SK-N-SH (cell line): Measurements from ENCODE around the gene TMIE. TPM values are rescaled to one million over a fixed set of nuclear protein-coding genes. Genes with fewer than 3 reads are reported as not detected.

Source experiments
- CTCF ChIA-PET: fragments of 300-600, 350-600 bp; formaldehyde crosslinking; extraction: SDS; loops from one replicate; lab custom pipeline; 2021; lab: Yijun Ruan, JAX
- POLR2A ChIA-PET: fragments of 350-600 bp; sonication (Branson Sonifier 250); formaldehyde crosslinking; extraction: SDS; loops from one replicate; lab custom pipeline; 2020; ENCODE audit warnings: antibody characterized with exemption, inconsistent platforms; lab: Yijun Ruan, JAX
- DNase-seq: peaks from one replicate; pipeline ENCODE4 v3.0.0; 2012
- H2AFZ ChIP-seq: fragments of 200-600 bp; sonication (generic); 2 replicates; pipeline ENCODE4 v1.8.1; 2016; ENCODE audit warnings: antibody characterized with exemption, mild to moderate bottlenecking, low read depth
- H3F3A ChIP-seq: fragments of 200-600 bp; sonication (generic); replicated peaks from 2 replicates; pipeline ENCODE3; 2016; ENCODE audit warnings: antibody characterized with exemption, mild to moderate bottlenecking; ENCODE audit not compliant: insufficient read depth
- H3K27ac ChIP-seq, 2 experiments: fragments of 200-500 bp in 1 of 2; fragments of 200-600 bp in 1 of 2; sonication (Bioruptor generic) in 1 of 2; sonication (generic), shearing (Covaris generic) in 1 of 2; 2 replicates each; pipeline versions ENCODE4 v1.5.1 to v1.6.1; 2014 to 2016; ENCODE audit warnings: low read depth in 2 of 2, inconsistent platforms in 1 of 2, low read length in 1 of 2, mild to moderate bottlenecking in 1 of 2, mixed read lengths in 1 of 2
- H3K27me3 ChIP-seq: fragments of 200-600 bp; sonication (generic), shearing (Covaris generic); 2 replicates; pipeline ENCODE4 v1.6.1; 2016; ENCODE audit warnings: mixed run types; ENCODE audit not compliant: insufficient read depth
- H3K36me3 ChIP-seq, 2 experiments: fragments of 200-500 bp in 1 of 2; fragments of 200-600 bp in 1 of 2; sonication (Bioruptor generic) in 1 of 2; sonication (generic) in 1 of 2; replicated peaks in 1 of 2; 2 replicates each; pipeline versions ENCODE3 to v1.5.1; 2014 to 2016; ENCODE audit warnings: low read length in 1 of 2, mild to moderate bottlenecking in 1 of 2; ENCODE audit not compliant: insufficient read depth in 2 of 2, control insufficient read depth in 1 of 2
- H3K4me1 ChIP-seq, 2 experiments: fragments of 200-500 bp in 1 of 2; fragments of 200-600 bp in 1 of 2; sonication (Bioruptor generic) in 1 of 2; sonication (generic), shearing (Covaris generic) in 1 of 2; 2 replicates each; pipeline versions ENCODE4 v1.5.1 to v1.6.1; 2014 to 2016; ENCODE audit warnings: low read depth in 1 of 2, low read length in 1 of 2, mixed run types in 1 of 2; ENCODE audit not compliant: insufficient read depth in 2 of 2, control insufficient read depth in 1 of 2
- H3K4me2 ChIP-seq: fragments of 200-600 bp; sonication (generic), shearing (Covaris generic); 2 replicates; pipeline ENCODE4 v1.6.1; 2017; ENCODE audit warnings: mixed run types
- H3K4me3 ChIP-seq, 2 experiments: fragments of 200-500 bp in 1 of 2; fragments of 200-600 bp in 1 of 2; sonication (Bioruptor generic) in 1 of 2; sonication (generic), shearing (Covaris generic) in 1 of 2; 2 replicates each; pipeline versions ENCODE4 v1.5.1 to v1.8.1; 2014 to 2016; ENCODE audit warnings: low read depth in 2 of 2, inconsistent platforms in 1 of 2, low read length in 1 of 2, mild to moderate bottlenecking in 1 of 2, mixed read lengths in 1 of 2, moderate library complexity in 1 of 2
- H3K79me2 ChIP-seq: fragments of 200-600 bp; sonication (generic); 2 replicates; pipeline ENCODE4 v1.8.1; 2017; ENCODE audit warnings: mild to moderate bottlenecking; ENCODE audit not compliant: insufficient read depth
- H3K9ac ChIP-seq: fragments of 200-600 bp; sonication (generic); 2 replicates; pipeline ENCODE4 v1.6.1; 2017; ENCODE audit warnings: mixed run types
- H3K9me2 ChIP-seq: fragments of 200-600 bp; sonication (generic); 2 replicates; pipeline ENCODE4 v1.6.1; 2017; ENCODE audit warnings: mixed run types
- H3K9me3 ChIP-seq: fragments of 200-600 bp; sonication (generic); 2 replicates; pipeline ENCODE4 v1.6.1; 2017; ENCODE audit warnings: mixed run types, mild to moderate bottlenecking, moderate library complexity
- H4K20me1 ChIP-seq: fragments of 200-600 bp; sonication (generic); 2 replicates; pipeline ENCODE4 v1.6.1; 2017; ENCODE audit warnings: mild to moderate bottlenecking, mixed run types; ENCODE audit not compliant: insufficient read depth
- CHD2 ChIP-seq: fragments of 150-350 bp; IDR thresholded peaks from 2 replicates; pipeline ENCODE4 v1.6.1; 2018; ENCODE audit warnings: low read length; ENCODE audit not compliant: partially characterized antibody
- CTCF ChIP-seq: fragments of 200-600 bp; sonication (generic); IDR thresholded peaks from 2 replicates; pipeline ENCODE4 v1.6.1; 2017; ENCODE audit warnings: antibody characterized with exemption, mild to moderate bottlenecking, moderate library complexity
- FOXJ3 ChIP-seq: sonication (generic); formaldehyde crosslinking; IDR thresholded peaks from 2 replicates; pipeline ENCODE4 v1.5.1; 2020; ENCODE audit warnings: mild to moderate bottlenecking, missing genetic modification reagents
- FOXM1 ChIP-seq: IDR thresholded peaks from 2 replicates; pipeline ENCODE4 v1.4.0; 2012; ENCODE audit warnings: low read depth, mild to moderate bottlenecking
- IRF3 ChIP-seq: fragments of 150-350 bp; IDR thresholded peaks from 2 replicates; pipeline ENCODE4 v1.6.1; 2016; ENCODE audit warnings: mild to moderate bottlenecking, low read depth, low read length
- MAX ChIP-seq: IDR thresholded peaks from 2 replicates; pipeline ENCODE4 v1.4.0; 2012; ENCODE audit warnings: low read depth
- MEF2A ChIP-seq: IDR thresholded peaks from 2 replicates; pipeline ENCODE4 v1.4.0; 2012; ENCODE audit warnings: low read depth, borderline replicate concordance
- MXI1 ChIP-seq: IDR thresholded peaks from 2 replicates; pipeline ENCODE4 v1.6.1; 2012; ENCODE audit warnings: mild to moderate bottlenecking, low read depth, low read length, improper control_type of control experiment
- NRF1 ChIP-seq: IDR thresholded peaks from 2 replicates; pipeline ENCODE4 v1.6.1; 2012; ENCODE audit warnings: low read depth, mild to moderate bottlenecking, low read length
- PBX3 ChIP-seq: IDR thresholded peaks from 2 replicates; pipeline ENCODE4; 2012
- RFX5 ChIP-seq: IDR thresholded peaks from 2 replicates; pipeline ENCODE4 v1.6.1; 2012; ENCODE audit warnings: mild to moderate bottlenecking, improper control_type of control experiment, low read length
- RXRA ChIP-seq: IDR thresholded peaks from 2 replicates; pipeline ENCODE4 v1.4.0; 2012; ENCODE audit warnings: low read depth, mild to moderate bottlenecking, borderline replicate concordance
- SMC3 ChIP-seq: IDR thresholded peaks from 2 replicates; pipeline ENCODE4 v1.6.1; 2012; ENCODE audit warnings: low read depth, low read length, improper control_type of control experiment
- TAF1 ChIP-seq: IDR thresholded peaks from 2 replicates; pipeline ENCODE4 v1.6.1; 2012; ENCODE audit warnings: low read depth, mild to moderate bottlenecking, low read length, moderate library complexity, borderline replicate concordance
- TCF12 ChIP-seq: IDR thresholded peaks from 2 replicates; pipeline ENCODE4 v1.4.0; 2012
- TEAD4 ChIP-seq: IDR thresholded peaks from 2 replicates; pipeline ENCODE4 v1.4.0; 2012; ENCODE audit warnings: mild to moderate bottlenecking, borderline replicate concordance; ENCODE audit not compliant: insufficient read depth
- USF1 ChIP-seq: IDR thresholded peaks from 2 replicates; pipeline ENCODE4 v1.4.0; 2012; ENCODE audit warnings: low read depth, borderline replicate concordance
- WGBS: methylation state at CpG from one replicate; pipeline ENCODE4 v1.1.6; 2017; ENCODE audit warnings: low lambda C conversion rate; 5-methylcytosine and 5-hydroxymethylcytosine counted together
- polyA plus RNA-seq, 3 experiments: library from polyadenylated mRNA; depleted of rRNA; stranded (reverse); fragments of >200 nt; gene quantifications; 2 replicates each; pipeline ENCODE4 v1.2.3, GENCODE V29; 2012

TMIE gene
- polyA plus RNA-seq, 1 of the 3 experiments (the other 2 are of a cell fraction) = 0.03 TPM

DNA sequence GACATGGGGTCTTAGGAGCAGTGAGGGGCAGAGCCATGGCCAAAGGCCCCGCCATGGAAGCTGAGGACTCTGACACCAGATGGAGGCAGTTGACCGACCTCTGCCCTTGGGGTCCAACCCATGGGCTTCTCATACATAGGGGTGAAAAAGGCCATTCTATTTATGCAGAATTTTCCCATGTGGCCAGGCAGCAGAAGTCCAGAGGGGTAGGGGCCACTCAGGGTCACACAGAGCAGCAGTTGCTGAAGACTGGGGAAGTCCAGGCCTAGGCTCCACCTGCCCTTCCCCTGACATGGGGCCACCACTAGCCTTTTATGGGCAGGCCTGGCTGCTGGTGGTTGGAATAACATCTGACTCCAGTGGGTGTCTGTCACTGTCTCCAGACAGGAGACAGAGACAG is 10.1 kb downstream of the TMIE start (continued):
- TF ChIP-seq IRF3 (no peak), TCF12 (no peak), TEAD4 (no peak), CHD2 (no peak)

- POLR2A ChIA-PET = no interaction called here
- no peak overlapping the region for H3K27ac ChIP-seq
- no peak overlapping the region for H3K4me2 ChIP-seq
- H3K9me2 ChIP-seq = no peaks in the 10 kb centered on the region
- CTCF ChIA-PET = interaction anchor here (1.1 to 2.6 kb wide), 3 partner anchors 134 to 198 kb away, joined by 4 to 10 read pairs (median 9); no protein-coding TSS in a partner anchor
- no peaks in the 10 kb centered on the region for H3K27me3 ChIP-seq
- no peaks in the 10 kb centered on the region for H3F3A ChIP-seq
- H4K20me1 ChIP-seq = no peaks in the 10 kb centered on the region
- DNase-seq = no peak
- no peak overlapping the region for H2AFZ ChIP-seq
- H3K9me3 ChIP-seq = no peaks in the 10 kb centered on the region
- no peaks in the 10 kb centered on the region for H3K79me2 ChIP-seq
- no peak overlapping the region for H3K9ac ChIP-seq
- H3K4me1 ChIP-seq = no peaks in the 10 kb centered on the region; a peak in 1 of 4 replicates
- WGBS = 66% methylated on average over 6 of the region's 7 CpGs
- H3K36me3 ChIP-seq = no peaks in the 10 kb centered on the region
- H3K4me3 ChIP-seq = no peak overlapping the region
- no peak for TF ChIP-seq FOXJ3 (CRISPR knock-in tag)
- TF ChIP-seq MXI1 = no peak
- no peak for TF ChIP-seq CTCF
- TF ChIP-seq SMC3 = no peak
- TF ChIP-seq MAX = no peak
- no peak for TF ChIP-seq TCF12
- TF ChIP-seq RFX5 = no peak
These were observed 10.6 kb downstream of the TMIE start for GRCh38 chr3:46711760-46712159.

DNA sequence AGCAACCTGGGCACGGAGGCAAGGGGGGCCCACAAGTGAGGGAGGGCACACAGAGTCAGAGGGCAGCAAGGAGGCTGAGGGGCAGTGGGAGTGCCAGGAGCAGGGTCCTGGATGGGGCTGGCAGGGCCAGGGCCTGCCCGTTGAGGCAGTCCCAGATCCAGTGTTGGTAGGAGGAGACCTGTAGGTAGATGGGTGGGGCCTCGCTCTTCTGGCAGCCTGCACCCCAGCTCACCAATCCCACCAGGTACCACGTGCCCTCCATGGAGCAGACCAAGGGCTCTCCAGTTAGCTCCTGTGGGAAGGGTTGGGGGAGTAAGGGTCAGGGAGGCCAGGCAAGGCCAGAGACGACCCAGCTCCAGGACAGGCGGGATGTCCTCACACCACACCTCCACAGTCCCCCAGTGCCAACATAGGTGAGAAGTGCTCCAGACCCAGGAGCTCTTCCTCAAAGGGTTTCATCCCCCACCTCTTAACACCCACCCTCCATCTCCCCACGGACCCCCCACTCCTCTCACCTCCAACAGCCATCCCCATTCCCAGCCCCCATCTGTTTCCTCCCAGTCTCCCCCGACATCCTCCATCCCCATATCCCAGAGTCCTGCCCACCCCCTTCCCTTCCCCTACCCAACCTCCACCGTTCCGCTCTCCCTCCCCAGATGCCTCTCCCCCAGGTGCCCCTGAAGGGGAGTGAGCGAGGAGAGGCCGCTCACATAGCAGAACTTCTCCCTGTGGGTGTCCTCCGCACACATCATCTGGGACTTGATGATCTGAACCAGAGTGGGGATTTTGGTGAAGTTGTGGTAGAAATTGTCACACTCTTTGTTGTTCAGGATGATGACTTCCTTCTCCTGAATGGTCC is 11.2 kb downstream of the TMIE start:
- no peaks in the 10 kb centered on the region for H3F3A ChIP-seq
- H3K9me3 ChIP-seq = no peaks in the 10 kb centered on the region
- H4K20me1 ChIP-seq = no peaks in the 10 kb centered on the region
- no peaks in the 10 kb centered on the region for H3K79me2 ChIP-seq
- H3K4me1 ChIP-seq = no peaks in the 10 kb centered on the region; a peak in 1 of 4 replicates
- no peak overlapping the region for H3K27ac ChIP-seq
- ChIA-PET POLR2A (no interaction called here), CTCF (interaction anchor here (1.1 to 3.6 kb wide), 4 partner anchors 6 to 197 kb away, joined by 4 to 20 read pairs (median 10); no protein-coding TSS in a partner anchor)
- no peak overlapping the region for H2AFZ ChIP-seq
- H3K27me3 ChIP-seq = no peaks in the 10 kb centered on the region
- no peaks in the 10 kb centered on the region for H3K36me3 ChIP-seq
- DNase-seq = no peak
- H3K9ac ChIP-seq = no peak overlapping the region
- H3K9me2 ChIP-seq = no peaks in the 10 kb centered on the region
- H3K4me2 ChIP-seq = no peak overlapping the region
- 63% methylated on average over 8 of the region's 13 CpGs for WGBS
- H3K4me3 ChIP-seq = no peak overlapping the region
- TF ChIP-seq MEF2A = no peak
- TF ChIP-seq PBX3 = no peak
- no peak for TF ChIP-seq TAF1
- TF ChIP-seq USF1 = no peak
- TF ChIP-seq IRF3 = no peak
- no peak for TF ChIP-seq FOXM1
- no peak for TF ChIP-seq RXRA
- no peak for TF ChIP-seq NRF1
